Breast epithelium (tissue), 4 donors: ENCODE results near the gene THOC6. TPM values are rescaled to one million over a fixed set of nuclear protein-coding genes. Genes with fewer than 3 reads are reported as not detected.
A peak's percentile ranks its signal among the peaks of the same experiment; 100 is the strongest.

ENCODE experiments used
- DNase-seq, 2 donors: peaks; one replicate each; pipeline ENCODE4 v3.0.0-alpha.2; 2019; ENCODE audit warnings: low spot score in 2 of 2
- H3K27ac ChIP-seq, 2 donors: fragments of 200-600 bp; sonication (generic) in 1 of 2; one replicate each; pipeline ENCODE4 v1.5.1; 2016 to 2019; ENCODE audit warnings: mild to moderate bottlenecking in 1 of 2
- H3K27me3 ChIP-seq, 2 donors: fragments of 200-600 bp; sonication (generic) in 1 of 2; one replicate each; pipeline versions ENCODE4 v1.5.1 to v1.6.0; 2017 to 2019; ENCODE audit warnings: control low read depth in 1 of 2, mild to moderate bottlenecking in 1 of 2
- H3K36me3 ChIP-seq: fragments of 200-600 bp; one replicate; pipeline ENCODE4 v1.5.1; 2019
- H3K4me1 ChIP-seq, 2 donors: fragments of 200-600 bp; sonication (generic); one replicate each; pipeline ENCODE4 v1.5.1; 2016 to 2019; ENCODE audit warnings: control low read depth in 1 of 2
- H3K4me3 ChIP-seq, 3 donors: fragments of 200-600 bp; sonication (generic); 1 replicate in 2 of 3; 2 replicates in 1 of 3; pipeline ENCODE4 v1.5.1; 2016 to 2019; ENCODE audit warnings: mild to moderate bottlenecking in 3 of 3, moderate library complexity in 2 of 3
- H3K9me3 ChIP-seq, 2 donors: fragments of 200-600 bp; sonication (generic) in 1 of 2; one replicate each; pipeline ENCODE4 v1.5.1; 2016 to 2019; ENCODE audit warnings: control low read depth in 1 of 2
- CTCF ChIP-seq, 3 donors: fragments of 450-650 bp; IDR thresholded peaks; one replicate each; pipeline ENCODE4 v1.5.1; 2016 to 2017; ENCODE audit warnings: antibody characterized with exemption in 3 of 3, mild to moderate bottlenecking in 3 of 3, moderate library complexity in 3 of 3
- POLR2A ChIP-seq: fragments of 450-650 bp; IDR thresholded peaks from one replicate; pipeline ENCODE4 v1.6.1; 2016; ENCODE audit warnings: antibody characterized with exemption, mild to moderate bottlenecking, moderate library complexity
- POLR2AphosphoS5 ChIP-seq, 3 donors: sonication (generic); formaldehyde crosslinking; IDR thresholded peaks; one replicate each; pipeline ENCODE4 v1.6.1; 2017; ENCODE audit warnings: antibody characterized with exemption in 3 of 3
- intact Hi-C: fragments of 100-400 bp; cut with DNase I; formaldehyde crosslinking; loops from one replicate; pipeline ENCODE4 v1.15.1; 2023; ENCODE audit warnings: low total_unique reads
- total RNA-seq, 3 donors: library from RNA; depleted of rRNA; stranded (reverse); fragments of >200 nt; gene quantifications; one replicate each; pipeline ENCODE4 v1.1.0, GENCODE V29; 2016

THOC6 gene
- total RNA-seq, 3 donors from 2014 or later: 15.5 to 26.1 (median 18.4) TPM

GRCh38 chr16:2976673-2977072, 47.2 kb upstream of the THOC6 start:
- TF ChIP-seq CTCF (IDR thresholded peaks at IDR 0.05): no peak
- TF ChIP-seq POLR2A: no peak
- no peak for TF ChIP-seq POLR2AphosphoS5 (IDR thresholded peaks at IDR 0.05)
- Histone ChIP-seq H3K27ac (no peak overlapping the region), H3K36me3 (no peaks in the 10 kb centered on the region), H3K4me1 (peaks cover 0 to 3% of the 10 kb centered on the region in 2 donors), H3K4me3 (no peak overlapping the region), H3K9me3 (no peaks in the 10 kb centered on the region), H3K27me3 (no peaks in the 10 kb centered on the region)
- no peak for DNase-seq
- intact Hi-C loops: no loop called here

GRCh38 chr16:2977440-2977839, 46.4 kb upstream of the THOC6 start:
- Histone ChIP-seq H3K36me3 (no peaks in the 10 kb centered on the region), H3K9me3 (no peaks in the 10 kb centered on the region), H3K27ac (no peak overlapping the region), H3K4me3 (no peak overlapping the region), H3K27me3 (no peaks in the 10 kb centered on the region), H3K4me1 (peaks cover 0 to 3% of the 10 kb centered on the region in 2 donors)
- intact Hi-C loops: no loop called here
- DNase-seq: no peak
- TF ChIP-seq POLR2AphosphoS5 (IDR thresholded peaks at IDR 0.05) (no peak), CTCF (IDR thresholded peaks at IDR 0.05) (no peak), POLR2A (no peak)

GRCh38 chr16:2979669-2980226, 44.1 kb upstream of the THOC6 start:
- H3K27ac ChIP-seq: no peak overlapping the region
- H3K27me3 ChIP-seq: no peaks in the 10 kb centered on the region
- DNase-seq: no peak
- H3K4me1 ChIP-seq: peaks cover 3 to 6% of the 10 kb centered on the region in 2 donors
- peak overlapping the region; percentile 73 to 83 (median 78) for H3K4me3 ChIP-seq
- no peaks in the 10 kb centered on the region for H3K9me3 ChIP-seq
- intact Hi-C loops: no loop called here
- TF ChIP-seq POLR2A: no peak
- no peak for TF ChIP-seq CTCF (IDR thresholded peaks at IDR 0.05)
- TF ChIP-seq POLR2AphosphoS5 (IDR thresholded peaks at IDR 0.05): no peak
- no peaks in the 10 kb centered on the region for H3K36me3 ChIP-seq

GRCh38 chr16:2980227-2981176, 43.3 kb upstream of the THOC6 start, which contains the start of gene PKMYT1:
PKMYT1 (minus strand) TSS chr16:2980446; CDS start chr16:2979657, 789 bp downstream.
- H3K4me1 ChIP-seq: peaks cover 3 to 6% of the 10 kb centered on the region in 2 donors
- intact Hi-C loops: no loop called here
- peak within 1 kb of the TSS; percentile 73 to 83 (median 78) for H3K4me3 ChIP-seq
- TF ChIP-seq POLR2A: peak; percentile 82
- TF ChIP-seq CTCF (IDR thresholded peaks at IDR 0.05): no peak
- TF ChIP-seq POLR2AphosphoS5 (IDR thresholded peaks at IDR 0.05): peak; percentile 79 to 88 (median 85)
- peak within 1 kb of the TSS; percentile 74 to 90 for H3K27ac ChIP-seq
- peak; percentile 83 to 87 for DNase-seq
- no peaks in the 10 kb centered on the region for H3K27me3 ChIP-seq
- H3K36me3 ChIP-seq: no peaks in the 10 kb centered on the region
- H3K9me3 ChIP-seq: no peaks in the 10 kb centered on the region
